ENCODE results near the gene EIF4G1.

GRCh38 chr3:184345317-184346144, 31.1 kb downstream of the EIF4G1 start:
- no peak for TF ChIP-seq POLR2A (IDR thresholded peaks at IDR 0.05; ENCODE audit: control extremely low read depth in 1 of 2, low read depth in 2 of 2, low read length in 2 of 2)
- TF ChIP-seq SP2 (IDR thresholded peaks at IDR 0.05; ENCODE audit: low read length) = no peak
- no peak for TF ChIP-seq CHD2 (IDR thresholded peaks at IDR 0.05; ENCODE audit: low read length)
- peak in 2 of 3 experiments; percentile 63 to 78; a peak in 3 of 4 replicates for TF ChIP-seq CTCF (IDR thresholded peaks at IDR 0.05; ENCODE audit: control extremely low read depth in 1 of 3, insufficient read depth in 1 of 3, low read depth in 1 of 3, low read length in 3 of 3)
- peak; percentile 28 to 53; a peak in 3 of 4 replicates for TF ChIP-seq RAD21 (IDR thresholded peaks at IDR 0.05 in 1 of 2, conservative IDR thresholded peaks at IDR 0.05 in 1 of 2; ENCODE audit: low read depth in 2 of 2, low read length in 2 of 2)
- TF ChIP-seq CHD1 (IDR thresholded peaks at IDR 0.05; ENCODE audit: low read depth, low read length) = no peak
- TF ChIP-seq EGR1 (IDR thresholded peaks at IDR 0.05; ENCODE audit: borderline replicate concordance, low read depth, low read length) = no peak
- TF ChIP-seq CEBPB (IDR thresholded peaks at IDR 0.05; ENCODE audit: low read depth, low read length) = no peak
- TF ChIP-seq RBBP5 (IDR thresholded peaks at IDR 0.05; ENCODE audit: borderline replicate concordance, low read depth, low read length) = no peak
- TF ChIP-seq SIRT6 (IDR thresholded peaks at IDR 0.05; ENCODE audit: low read length) = no peak
- peak; percentile 38; the same call in 1 of the 2 replicates for TF ChIP-seq SP1 (IDR thresholded peaks at IDR 0.05; ENCODE audit: low read depth, low read length)
- peak; percentile 53; the same call in 1 of the 2 replicates for TF ChIP-seq POLR2AphosphoS5 (IDR thresholded peaks at IDR 0.05; ENCODE audit: low read depth, low read length)
- peak; percentile 30; the same call in 1 of the 2 replicates for TF ChIP-seq TAF1 (IDR thresholded peaks at IDR 0.05; ENCODE audit: low read depth, low read length)

Measured in H1 (cell line).